Measurements from ENCODE around the gene TP63.

DNA sequence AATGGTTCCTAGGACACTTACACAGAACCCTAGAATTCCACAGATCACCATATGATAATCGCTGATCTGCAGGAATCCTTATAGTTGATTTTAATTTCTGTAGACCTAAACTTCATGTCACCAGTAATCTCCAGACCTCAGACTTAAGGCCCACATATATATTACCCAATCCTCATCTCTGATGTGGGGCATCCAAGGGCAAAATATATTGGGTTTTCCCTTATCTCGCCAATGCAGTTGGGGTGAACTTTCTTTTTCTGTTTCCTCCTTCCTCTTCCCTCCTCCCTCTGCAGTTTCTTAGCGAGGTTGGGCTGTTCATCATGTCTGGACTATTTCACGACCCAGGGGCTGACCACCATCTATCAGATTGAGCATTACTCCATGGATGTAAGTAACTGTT is 259.3 kb downstream of the TP63 start:
- TF ChIP-seq, protein P1, sequence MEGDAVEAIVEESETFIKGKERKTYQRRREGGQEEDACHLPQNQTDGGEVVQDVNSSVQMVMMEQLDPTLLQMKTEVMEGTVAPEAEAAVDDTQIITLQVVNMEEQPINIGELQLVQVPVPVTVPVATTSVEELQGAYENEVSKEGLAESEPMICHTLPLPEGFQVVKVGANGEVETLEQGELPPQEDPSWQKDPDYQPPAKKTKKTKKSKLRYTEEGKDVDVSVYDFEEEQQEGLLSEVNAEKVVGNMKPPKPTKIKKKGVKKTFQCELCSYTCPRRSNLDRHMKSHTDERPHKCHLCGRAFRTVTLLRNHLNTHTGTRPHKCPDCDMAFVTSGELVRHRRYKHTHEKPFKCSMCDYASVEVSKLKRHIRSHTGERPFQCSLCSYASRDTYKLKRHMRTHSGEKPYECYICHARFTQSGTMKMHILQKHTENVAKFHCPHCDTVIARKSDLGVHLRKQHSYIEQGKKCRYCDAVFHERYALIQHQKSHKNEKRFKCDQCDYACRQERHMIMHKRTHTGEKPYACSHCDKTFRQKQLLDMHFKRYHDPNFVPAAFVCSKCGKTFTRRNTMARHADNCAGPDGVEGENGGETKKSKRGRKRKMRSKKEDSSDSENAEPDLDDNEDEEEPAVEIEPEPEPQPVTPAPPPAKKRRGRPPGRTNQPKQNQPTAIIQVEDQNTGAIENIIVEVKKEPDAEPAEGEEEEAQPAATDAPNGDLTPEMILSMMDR (IDR thresholded peaks at IDR 0.05; ENCODE audit: low read length) = no peak
- no peak for TF ChIP-seq EZH2 (IDR thresholded peaks at IDR 0.05; ENCODE audit: borderline replicate concordance, low read length)
